Left kidney (tissue), 2 donors: ENCODE results near the gene KAT8. TPM values are rescaled to one million over a fixed set of nuclear protein-coding genes. Genes with fewer than 3 reads are reported as not detected.
A peak's percentile ranks its signal among the peaks of the same experiment; 100 is the strongest.
"Not testable (repeated sequence)": the region's sequence is repeated elsewhere in the genome, so short reads cannot be mapped to it uniquely, and the experiment has no call there.

Experiments
- DNase-seq: peaks from one replicate; pipeline ENCODE4 v3.0.0-alpha.2; 2013
- polyA plus RNA-seq: library from polyadenylated mRNA; unstranded; fragments of 120-200 nt; gene quantifications from one replicate; pipeline ENCODE4 v1.2.1, GENCODE V29; 2013; ENCODE audit not compliant: insufficient read length

KAT8 gene
- polyA plus RNA-seq, 1 donor = 73.8 TPM

GRCh38 chr16:31082368-31083045 is 35.0 kb upstream of the KAT8 start:
- no peak for DNase-seq

GRCh38 chr16:31083081-31083480 is 34.4 kb upstream of the KAT8 start:
- no peak for DNase-seq

- no peak for DNase-seq
Observed at GRCh38 chr16:31083556-31083955, 33.9 kb upstream of the KAT8 start.

GRCh38 chr16:31083981-31084380 is 33.5 kb upstream of the KAT8 start:
- no peak for DNase-seq

- DNase-seq = no peak
Observed at GRCh38 chr16:31084584-31085302, 32.7 kb upstream of the KAT8 start.

- DNase-seq = no peak
Observed at GRCh38 chr16:31085411-31085810, 32.1 kb upstream of the KAT8 start.

- no peak for DNase-seq
Observed at GRCh38 chr16:31085873-31086628, 31.4 kb upstream of the KAT8 start.

GRCh38 chr16:31086629-31086906 is 30.9 kb upstream of the KAT8 start:
- DNase-seq = no peak

- DNase-seq = no peak
Observed at GRCh38 chr16:31087481-31087880, 30.0 kb upstream of the KAT8 start.

- no peak for DNase-seq
Observed at GRCh38 chr16:31087971-31088370, 29.5 kb upstream of the KAT8 start.

- DNase-seq = no peak
Observed at GRCh38 chr16:31088459-31089183, 28.8 kb upstream of the KAT8 start, which contains the start of gene PRSS53. Gene PRSS53, minus strand, starts transcription at chr16:31088943. Its CDS starts 134 bp downstream, at chr16:31088809.

GRCh38 chr16:31089199-31089598 is 28.3 kb upstream of the KAT8 start:
- no peak for DNase-seq

GRCh38 chr16:31090540-31090939 is 26.9 kb upstream of the KAT8 start:
- no peak for DNase-seq

- DNase-seq = no peak
Observed at GRCh38 chr16:31092330-31092729, 25.1 kb upstream of the KAT8 start.

- no peak for DNase-seq
Observed at GRCh38 chr16:31093132-31093703, 24.2 kb upstream of the KAT8 start.

GRCh38 chr16:31094088-31094423 is 23.4 kb upstream of the KAT8 start:
- DNase-seq = no peak

- peak; percentile 91 for DNase-seq
Observed at GRCh38 chr16:31094424-31095120, 22.9 kb upstream of the KAT8 start, which contains the start of gene VKORC1. Gene VKORC1, minus strand, starts transcription at chr16:31094797. Its CDS starts 68 bp downstream, at chr16:31094729.

GRCh38 chr16:31099860-31100638 is 17.4 kb upstream of the KAT8 start:
- DNase-seq = no peak

GRCh38 chr16:31100876-31101641 is 16.4 kb upstream of the KAT8 start:
- not testable (repeated sequence) for DNase-seq

- DNase-seq = peak; percentile 53
Observed at GRCh38 chr16:31105677-31106213, 11.7 kb upstream of the KAT8 start.
